ENCODE results near the gene ADAMTS19.

Gene ADAMTS19

GRCh38 chr5:129698661-129699060, 238.6 kb downstream of the ADAMTS19 start:
- DNase-seq = no peak

GRCh38 chr5:129716235-129716634, 256.1 kb downstream of the ADAMTS19 start:
- DNase-seq = no peak

GRCh38 chr5:129716651-129717050, 256.6 kb downstream of the ADAMTS19 start:
- DNase-seq = no peak

- no peak for DNase-seq
Observed at GRCh38 chr5:129717751-129718310, 257.7 kb downstream of the ADAMTS19 start.

- DNase-seq = no peak
Observed at GRCh38 chr5:129718471-129719090, 258.5 kb downstream of the ADAMTS19 start.

- DNase-seq = no peak
Observed at GRCh38 chr5:129724222-129724621, 264.1 kb downstream of the ADAMTS19 start.

GRCh38 chr5:129724647-129725046, 264.5 kb downstream of the ADAMTS19 start:
- DNase-seq = no peak

GRCh38 chr5:129739773-129740172, 279.7 kb downstream of the ADAMTS19 start:
- no peak for DNase-seq

GRCh38 chr5:129743541-129744187, 283.6 kb downstream of the ADAMTS19 start:
- DNase-seq = no peak

GRCh38 chr5:129745997-129746396, 285.9 kb downstream of the ADAMTS19 start:
- DNase-seq = no peak

- DNase-seq = no peak
Observed at GRCh38 chr5:129746876-129747275, 286.8 kb downstream of the ADAMTS19 start.

GRCh38 chr5:129747572-129748407, 287.7 kb downstream of the ADAMTS19 start, which contains the start of gene MINAR2:
MINAR2 (plus strand) TSS chr5:129748094; CDS start chr5:129748191, 97 bp downstream.
- DNase-seq = no peak

- no peak for DNase-seq
Observed at GRCh38 chr5:129748913-129749880, 289.1 kb downstream of the ADAMTS19 start.

- DNase-seq = no peak
Observed at GRCh38 chr5:129760636-129761325, 300.7 kb downstream of the ADAMTS19 start.

GRCh38 chr5:129763651-129764050, 303.6 kb downstream of the ADAMTS19 start:
- no peak for DNase-seq

GRCh38 chr5:129766798-129767197, 306.7 kb downstream of the ADAMTS19 start:
- DNase-seq = no peak

- DNase-seq = peak; percentile 89 to 92 (median 90)
Observed at GRCh38 chr5:129767927-129768380, 307.9 kb downstream of the ADAMTS19 start.

- no peak for DNase-seq
Observed at GRCh38 chr5:129768735-129769134, 308.6 kb downstream of the ADAMTS19 start.

- DNase-seq = no peak
Observed at GRCh38 chr5:129770024-129770820, 310.1 kb downstream of the ADAMTS19 start.

- peak; percentile 58 to 70 (median 62) for DNase-seq
Observed at GRCh38 chr5:129771058-129771838, 311.1 kb downstream of the ADAMTS19 start.
